PFSK-1 (cell line): ENCODE data around the gene MED9.

Experiments
- POLR2AphosphoS5 ChIP-seq: IDR thresholded peaks from 2 replicates; pipeline ENCODE4 v1.6.1; 2012; ENCODE audit warnings: low read depth, mild to moderate bottlenecking, control low read depth, low read length, moderate library complexity
- REST ChIP-seq, 2 experiments: IDR thresholded peaks; 2 replicates each; pipeline versions ENCODE4 v1.6.1 to v1.8.0; 2011 to 2012; ENCODE audit warnings: low read depth in 2 of 2, low read length in 2 of 2, control low read depth in 1 of 2, inconsistent platforms in 1 of 2, mild to moderate bottlenecking in 1 of 2, moderate library complexity in 1 of 2; ENCODE audit not compliant: insufficient read depth in 1 of 2
- SIN3A ChIP-seq: IDR thresholded peaks from 2 replicates; pipeline ENCODE4 v1.6.1; 2012; ENCODE audit warnings: mild to moderate bottlenecking, low read length, moderate library complexity, borderline replicate concordance; ENCODE audit not compliant: insufficient read depth

GRCh38 chr17:17460038-17460437, 16.8 kb upstream of the MED9 start:
- TF ChIP-seq POLR2AphosphoS5 (no peak), REST (IDR thresholded peaks at IDR 0.05; ENCODE audit: insufficient read depth in 1 of 2, low read depth in 2 of 2, low read length in 2 of 2) (no peak), SIN3A (no peak)
